GM18526 (cell line): ENCODE measurements around the gene MASTL.
A peak's percentile ranks its signal among the peaks of the same experiment; 100 is the strongest.

ENCODE experiments used
- POLR2A ChIP-seq: IDR thresholded peaks from 3 replicates; pipeline ENCODE4 v1.6.1; 2011; ENCODE audit not compliant: insufficient read length; ENCODE audit errors: extremely low read depth

Gene MASTL

DNA sequence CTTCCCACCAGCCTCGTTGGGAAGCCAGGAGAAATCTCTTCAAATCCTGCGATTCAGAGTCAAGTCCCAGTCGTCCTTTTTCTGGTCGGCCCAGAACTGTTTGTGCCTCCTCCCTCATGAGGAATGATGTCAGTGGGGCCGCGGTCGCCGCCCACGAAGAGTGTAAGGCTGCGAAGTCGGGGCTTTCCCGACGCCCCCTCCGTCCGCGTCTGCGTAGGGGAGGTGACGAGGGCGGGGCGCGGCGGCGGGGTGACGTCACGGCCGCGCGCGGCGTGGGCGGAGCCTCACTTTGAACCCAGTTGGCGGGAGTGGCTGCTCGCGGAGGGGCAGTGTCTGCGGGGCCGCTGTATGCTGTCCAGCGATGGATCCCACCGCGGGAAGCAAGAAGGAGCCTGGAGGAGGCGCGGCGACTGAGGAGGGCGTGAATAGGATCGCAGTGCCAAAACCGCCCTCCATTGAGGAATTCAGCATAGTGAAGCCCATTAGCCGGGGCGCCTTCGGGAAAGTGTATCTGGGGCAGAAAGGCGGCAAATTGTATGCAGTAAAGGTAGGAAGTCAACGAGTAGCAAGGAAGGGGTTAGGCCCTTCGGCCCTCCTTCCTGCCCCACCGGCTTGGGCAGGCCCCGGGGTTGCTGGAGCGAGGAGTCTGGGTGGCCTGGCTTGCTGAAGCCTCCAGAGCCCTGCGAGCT is at the start of gene MASTL:
MASTL (plus strand) TSS at position 287 of the 689 bp plus-strand sequence; CDS start at position 362, 75 bp downstream.
- peak; percentile 87 for TF ChIP-seq POLR2A

DNA sequence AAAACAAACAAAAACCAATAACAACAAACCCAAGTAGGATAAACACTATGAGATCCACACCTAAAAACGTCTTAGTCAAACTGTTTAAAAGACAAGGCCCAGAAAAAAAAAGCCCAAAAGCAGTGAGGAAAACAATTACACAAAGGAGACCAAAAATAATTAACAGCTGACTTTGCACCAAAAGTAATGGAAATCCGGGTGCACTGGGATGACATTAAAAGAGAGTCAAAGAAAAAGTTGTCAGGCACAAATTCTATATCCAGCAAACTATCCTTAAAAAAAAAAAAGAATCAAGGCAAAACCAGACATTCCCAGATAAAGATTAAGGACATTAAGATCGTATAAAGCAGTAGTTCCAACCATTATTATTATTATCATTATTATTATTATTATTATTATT is 47.0 kb upstream of the MASTL start:
- no peak for TF ChIP-seq POLR2A

DNA sequence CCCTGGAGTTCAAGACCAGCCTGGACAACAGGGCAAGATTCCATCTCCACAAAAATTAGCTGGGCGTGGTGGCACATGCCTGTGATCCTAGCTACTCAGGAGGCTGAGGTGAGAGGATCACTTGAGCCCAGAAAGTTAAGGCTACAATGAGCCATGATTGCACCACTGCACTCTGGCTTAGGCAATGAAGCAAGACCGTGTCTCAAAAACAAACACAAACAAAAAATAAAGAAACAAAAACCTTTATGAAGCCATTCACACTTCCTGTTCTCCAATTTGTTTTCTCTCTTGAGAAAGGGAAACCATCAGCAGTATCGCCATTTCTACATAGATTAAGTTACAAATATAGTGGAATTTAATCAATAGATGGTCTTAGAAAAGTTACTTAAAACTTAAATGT is 20.8 kb upstream of the MASTL start:
- TF ChIP-seq POLR2A, result no peak

DNA sequence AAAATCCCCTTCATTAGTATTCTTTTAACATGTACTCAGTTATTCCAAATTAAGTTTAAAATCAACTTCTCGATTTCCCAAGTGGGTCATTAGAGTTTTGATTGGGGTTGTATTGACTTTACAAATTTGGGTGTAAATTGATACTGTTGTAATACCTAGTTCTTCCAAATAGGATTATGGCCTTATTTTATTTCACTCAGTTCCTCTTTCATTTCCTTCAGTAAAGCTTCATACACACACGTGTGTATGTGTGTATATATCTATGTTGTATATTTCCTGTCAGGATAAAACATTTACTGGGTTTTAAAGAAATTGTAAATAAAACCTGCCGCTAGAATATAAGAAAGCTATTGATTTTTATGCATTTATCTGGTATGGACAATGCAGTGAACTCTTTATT is 16.9 kb upstream of the MASTL start:
- TF ChIP-seq POLR2A, result no peak

DNA sequence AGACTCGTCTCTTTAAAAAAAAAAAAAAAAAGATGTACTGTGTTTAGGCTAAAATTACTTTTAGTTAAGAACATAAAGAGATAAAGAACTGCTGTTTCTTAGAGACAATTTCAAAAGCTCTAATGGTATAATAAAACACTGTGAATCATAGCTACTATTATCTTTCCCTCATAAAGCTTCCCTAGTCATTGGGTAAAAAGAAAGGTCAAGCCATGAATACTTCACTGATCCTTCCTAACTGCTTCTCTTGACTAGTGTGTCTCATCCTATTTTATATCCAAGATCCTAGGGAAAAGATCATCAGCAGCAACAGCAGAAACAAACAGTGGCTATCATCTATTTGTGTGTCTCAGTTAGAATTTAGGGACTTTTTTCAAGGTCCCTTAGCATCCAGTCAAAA is 11.5 kb upstream of the MASTL start:
- TF ChIP-seq POLR2A, result no peak

DNA sequence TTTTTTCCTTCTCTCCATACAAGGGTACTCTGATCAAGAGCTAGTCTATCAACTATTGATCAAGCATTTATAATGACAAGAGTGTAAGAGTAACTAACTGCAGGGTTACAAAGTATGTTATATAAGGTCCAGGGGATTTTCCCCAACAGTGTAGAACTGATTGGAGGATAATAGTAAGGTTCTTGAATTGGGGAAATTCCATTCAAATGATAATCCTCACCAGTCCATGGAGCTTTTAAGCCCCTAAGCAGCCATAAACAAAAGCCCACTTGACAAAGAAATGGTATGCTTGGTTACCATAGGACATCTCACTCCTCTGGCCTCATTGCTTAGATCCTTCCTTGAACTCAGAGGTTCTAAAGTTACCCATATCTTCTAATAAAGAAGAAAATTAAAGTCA is 9.2 kb upstream of the MASTL start:
- no peak for TF ChIP-seq POLR2A

DNA sequence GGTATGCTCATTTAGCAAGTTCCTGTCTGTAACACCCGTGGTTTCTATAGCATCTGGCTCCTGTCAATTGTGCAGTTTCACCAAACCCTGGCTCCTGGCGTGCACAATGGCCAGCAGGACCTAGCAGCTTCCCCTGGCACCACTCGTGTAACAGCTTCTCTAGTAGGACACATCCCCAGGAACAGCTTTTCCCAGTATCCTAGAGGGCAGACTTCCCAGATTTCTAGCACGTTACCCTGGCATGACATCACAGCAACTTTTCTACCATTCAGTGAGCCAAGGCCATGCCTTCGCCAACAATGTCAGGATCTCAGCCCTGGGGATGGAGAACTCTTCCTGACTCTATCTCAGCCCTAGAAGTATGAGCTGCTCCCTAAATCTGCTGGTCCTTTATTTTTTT is 7.5 kb upstream of the MASTL start:
- TF ChIP-seq POLR2A, result no peak

DNA sequence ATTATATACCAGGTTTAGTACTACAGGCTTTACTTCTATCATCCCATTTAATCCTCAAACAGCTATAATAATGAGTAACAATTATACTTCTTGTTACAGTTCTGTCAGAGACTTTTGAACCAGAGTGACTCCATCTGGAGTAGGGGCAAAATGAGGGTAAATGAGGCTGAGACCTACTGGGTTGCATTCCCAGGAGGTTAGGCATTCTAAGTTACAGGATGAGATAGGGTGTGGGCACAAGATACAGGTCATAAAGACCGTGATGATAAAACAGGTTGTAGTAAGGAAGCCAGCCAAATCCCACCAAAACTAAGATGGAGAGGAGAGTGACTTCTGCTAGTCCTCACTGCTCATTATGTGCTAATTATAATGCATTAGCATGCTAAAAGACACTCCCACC is 4.9 kb upstream of the MASTL start:
- no peak for TF ChIP-seq POLR2A

DNA sequence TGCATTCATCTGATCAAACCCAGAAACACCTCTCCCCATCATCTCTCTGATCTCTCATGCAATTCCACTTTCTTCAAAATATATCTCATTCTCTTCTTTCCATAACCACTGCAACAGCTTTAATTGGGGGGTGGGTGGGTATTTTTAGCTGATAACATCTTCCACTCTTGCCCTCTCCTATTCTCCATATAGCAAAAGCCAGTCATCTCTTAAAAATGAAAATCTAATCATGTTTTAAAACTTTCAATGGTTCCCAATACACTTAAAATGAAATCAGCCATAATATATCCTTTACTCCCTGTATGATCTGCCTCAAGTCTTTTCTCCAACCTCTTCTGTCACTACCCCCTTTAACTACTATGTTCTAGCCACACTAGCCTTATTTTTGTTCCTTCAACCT is 2.5 kb upstream of the MASTL start:
- TF ChIP-seq POLR2A, result no peak

DNA sequence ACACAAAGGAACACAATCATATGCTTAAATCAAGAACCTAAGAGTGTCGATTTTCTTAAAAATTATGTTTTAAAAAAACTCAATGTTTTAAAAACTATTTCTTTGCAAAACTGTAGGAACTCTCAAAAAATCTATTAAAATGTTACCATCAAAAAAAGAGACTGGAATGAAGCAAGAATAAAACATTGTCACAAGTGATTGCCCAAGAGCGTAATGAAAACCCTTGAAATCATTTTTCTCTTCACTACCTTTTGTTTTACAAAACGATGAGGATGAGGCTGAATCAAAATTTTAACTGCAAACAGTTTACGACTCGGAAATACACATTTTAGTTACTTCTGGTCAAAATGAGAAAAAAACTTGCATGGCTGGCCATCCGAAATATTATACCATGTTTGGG is 1.8 kb upstream of the MASTL start:
- no peak for TF ChIP-seq POLR2A

DNA sequence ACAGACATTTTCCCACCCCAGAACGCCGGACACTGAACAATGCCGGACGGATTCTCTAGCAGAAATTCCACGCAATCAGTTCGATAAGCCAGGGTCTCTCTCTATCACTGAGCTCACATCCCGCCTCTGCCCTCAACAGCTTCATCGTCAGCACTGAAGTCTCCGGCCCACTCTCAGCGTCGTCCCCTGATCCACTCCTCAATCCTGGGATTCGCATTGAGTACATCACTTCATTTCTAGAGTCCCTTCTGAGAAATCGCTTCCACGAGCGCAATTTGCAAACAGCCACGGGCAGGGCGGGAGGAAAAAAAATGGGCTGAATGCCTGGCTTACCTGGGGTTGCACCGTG is 1.3 kb upstream of the MASTL start:
- no peak for TF ChIP-seq POLR2A

DNA sequence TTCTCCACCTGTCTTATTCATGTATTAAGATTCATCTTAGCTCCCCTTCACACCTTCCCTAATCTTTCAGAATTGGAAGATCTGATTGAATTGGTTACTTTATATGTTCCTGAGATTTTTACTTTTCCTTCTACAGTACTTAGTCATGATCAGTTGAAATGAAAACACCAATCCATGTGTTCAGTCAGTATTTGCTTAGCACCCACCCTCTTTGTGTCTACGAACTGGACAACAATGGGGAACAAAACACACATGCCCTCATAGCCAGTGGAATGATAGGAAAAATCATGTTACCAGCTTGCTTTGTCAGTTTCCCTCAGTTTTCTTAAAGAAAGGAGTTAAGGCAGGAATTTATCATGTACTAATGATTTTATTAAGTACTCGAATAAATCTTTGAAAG is 2.0 kb downstream of the MASTL start:
- TF ChIP-seq POLR2A, result no peak

DNA sequence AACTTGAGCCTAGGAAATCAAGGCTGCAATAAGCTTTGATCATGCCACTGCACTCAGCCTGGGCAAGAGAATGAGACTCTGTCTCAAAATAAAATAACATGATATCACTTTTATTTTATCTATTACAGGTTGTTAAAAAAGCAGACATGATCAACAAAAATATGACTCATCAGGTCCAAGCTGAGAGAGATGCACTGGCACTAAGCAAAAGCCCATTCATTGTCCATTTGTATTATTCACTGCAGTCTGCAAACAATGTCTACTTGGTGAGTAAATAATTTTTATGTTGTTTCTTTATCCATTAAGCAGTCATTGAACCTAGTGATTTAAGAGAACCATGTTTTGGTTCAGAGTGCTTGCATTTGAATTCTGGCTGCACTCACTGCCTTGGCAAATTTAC is 3.3 kb downstream of the MASTL start:
- TF ChIP-seq POLR2A, result no peak

DNA sequence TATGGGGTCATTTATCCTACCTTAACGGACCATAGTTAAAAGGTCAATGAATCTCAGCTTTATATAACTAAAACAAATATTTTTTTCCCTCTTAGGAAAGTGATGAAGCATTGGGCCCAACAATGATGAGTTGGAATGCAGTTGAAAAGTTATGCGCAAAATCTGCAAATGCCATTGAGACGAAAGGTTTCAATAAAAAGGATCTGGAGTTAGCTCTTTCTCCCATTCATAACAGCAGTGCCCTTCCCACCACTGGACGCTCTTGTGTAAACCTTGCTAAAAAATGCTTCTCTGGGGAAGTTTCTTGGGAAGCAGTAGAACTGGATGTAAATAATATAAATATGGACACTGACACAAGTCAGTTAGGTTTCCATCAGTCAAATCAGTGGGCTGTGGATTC is 14.7 kb downstream of the MASTL start:
- TF ChIP-seq POLR2A, result no peak

DNA sequence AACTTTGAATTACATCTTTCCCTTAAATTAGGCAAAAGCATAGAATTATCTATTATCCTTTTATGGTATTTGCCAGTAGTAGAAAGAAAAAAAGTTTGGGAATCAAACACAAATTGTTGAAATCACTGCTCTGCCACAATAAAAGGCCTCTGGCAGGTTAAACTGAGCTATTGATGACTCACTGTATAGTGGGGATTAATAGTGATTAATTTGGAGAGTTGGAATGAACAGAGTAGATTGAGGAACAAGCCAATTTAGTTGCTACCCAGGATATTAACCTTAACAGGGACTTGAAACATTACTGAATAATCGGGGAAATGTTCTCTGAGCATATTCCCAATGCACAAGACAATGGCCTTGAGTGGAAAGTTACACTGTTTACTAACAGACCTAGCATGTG is 33.1 kb downstream of the MASTL start:
- no peak for TF ChIP-seq POLR2A

DNA sequence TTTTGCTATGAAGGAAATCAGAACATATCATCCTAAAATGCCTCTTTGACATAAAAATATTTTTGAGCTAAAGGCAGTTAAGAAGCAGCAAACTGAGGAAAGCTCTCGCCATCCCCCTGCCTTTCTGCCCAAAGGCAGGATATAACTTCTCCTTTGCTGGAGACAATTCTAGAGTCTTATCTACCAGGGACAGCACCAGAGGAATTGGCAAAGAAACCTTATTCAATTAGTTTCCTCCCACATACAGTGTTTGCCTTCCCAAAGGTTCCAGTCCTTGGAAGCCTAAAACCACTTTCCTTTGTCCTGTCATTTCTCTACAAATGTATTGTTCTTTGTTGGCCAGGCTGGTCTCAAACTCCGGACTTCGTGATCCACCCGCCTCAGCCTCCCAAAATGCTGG is 33.7 kb downstream of the MASTL start:
- no peak for TF ChIP-seq POLR2A

DNA sequence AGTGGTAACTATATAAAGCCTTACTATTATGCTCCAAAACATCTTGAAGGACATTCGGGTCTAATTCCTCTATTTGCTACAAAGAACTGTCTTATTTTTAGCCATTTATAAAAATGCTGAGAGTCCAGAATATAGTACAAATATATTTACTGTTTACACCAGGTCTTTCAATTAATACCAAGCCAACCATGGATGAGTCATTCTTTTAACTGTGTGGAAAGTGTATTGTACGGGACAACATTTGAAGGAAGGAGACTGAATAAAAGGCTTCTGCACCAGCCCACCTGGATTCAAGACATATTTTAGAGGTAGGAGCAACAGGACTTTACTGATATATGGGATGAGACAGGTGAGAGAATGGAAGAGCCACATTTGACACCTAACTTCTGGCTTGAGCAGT is 35.4 kb downstream of the MASTL start:
- no peak for TF ChIP-seq POLR2A

DNA sequence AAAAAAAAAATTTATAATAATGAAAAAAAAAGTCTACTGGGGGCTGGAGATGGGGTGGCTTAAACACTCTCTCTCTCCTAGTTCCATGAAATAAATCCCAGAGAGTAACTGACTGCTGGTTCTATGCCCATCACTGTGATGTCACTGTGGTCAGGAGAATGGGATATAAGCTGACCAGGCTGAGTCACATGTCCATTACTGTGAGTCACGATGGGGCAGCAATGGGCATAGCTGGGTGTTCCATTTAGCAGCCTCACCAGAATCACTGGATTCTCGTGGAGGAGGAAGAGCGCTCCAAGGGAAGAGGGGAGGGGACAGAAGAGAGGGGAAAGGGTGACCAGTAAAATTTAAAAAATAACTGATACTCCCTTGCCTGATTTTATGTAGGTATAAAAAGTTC is 37.1 kb downstream of the MASTL start:
- no peak for TF ChIP-seq POLR2A
